ENCODE results near the gene ZFPM1. TPM values are rescaled to one million over a fixed set of nuclear protein-coding genes. Genes with fewer than 3 reads are reported as not detected.
A peak's percentile ranks its signal among the peaks of the same experiment; 100 is the strongest.

ZFPM1 gene
- total RNA-seq, 2 donors from 2014 or later, result 10.9 to 11.4 TPM

- Histone ChIP-seq H3K27me3 (no peaks in the 10 kb centered on the region), H3K27ac (no peak overlapping the region), H3K9me3 (no peaks in the 10 kb centered on the region), H3K36me3 (replicated peaks in 1 of 2; ENCODE audit: insufficient read depth in 1 of 2, low read depth in 2 of 2) (no peaks in the 10 kb centered on the region), H3K4me1 (peaks cover 10% of the 10 kb centered on the region), H3K4me3 (no peak overlapping the region)
- DNase-seq (peak in 2 of 4 donors; percentile 13 to 47), ATAC-seq (no peak)
- WGBS, 2 donors, result 55 to 81% methylated on average over 11 to 17 of the region's 65 CpGs
- intact Hi-C loops (cut with DNase I), result no loop called here
- TF ChIP-seq POLR2A (IDR thresholded peaks at IDR 0.05), result no peak
- no peak for TF ChIP-seq CTCF (IDR thresholded peaks at IDR 0.05)
Observed at GRCh38 chr16:88534638-88535190, 81.6 kb downstream of the ZFPM1 start.

GRCh38 chr16:88535191-88535856, 82.2 kb downstream of the ZFPM1 start:
- TF ChIP-seq POLR2A (IDR thresholded peaks at IDR 0.05) (no peak), CTCF (IDR thresholded peaks at IDR 0.05) (no peak)
- ATAC-seq (no peak), DNase-seq (no peak)
- intact Hi-C loops (cut with DNase I), result no loop called here
- no peak overlapping the region for H3K27ac ChIP-seq
- H3K9me3 ChIP-seq, result no peaks in the 10 kb centered on the region
- no peak overlapping the region for H3K4me3 ChIP-seq
- no peaks in the 10 kb centered on the region for H3K36me3 ChIP-seq (replicated peaks in 1 of 2; ENCODE audit: insufficient read depth in 1 of 2, low read depth in 2 of 2)
- no peaks in the 10 kb centered on the region for H3K27me3 ChIP-seq
- H3K4me1 ChIP-seq, result peaks cover 10% of the 10 kb centered on the region
- 87 to 91% methylated on average over 18 to 21 of the region's 22 CpGs for WGBS, 2 donors

- intact Hi-C loops (cut with DNase I), result no loop called here
- Histone ChIP-seq H3K9me3 (no peaks in the 10 kb centered on the region), H3K4me1 (peaks cover 10% of the 10 kb centered on the region), H3K27ac (no peak overlapping the region), H3K4me3 (no peak overlapping the region), H3K27me3 (no peaks in the 10 kb centered on the region), H3K36me3 (replicated peaks in 1 of 2; ENCODE audit: insufficient read depth in 1 of 2, low read depth in 2 of 2) (no peaks in the 10 kb centered on the region)
- ATAC-seq, result no peak
- WGBS, 2 donors, result 88 to 94% methylated on average over 9 of the region's 9 CpGs
- TF ChIP-seq POLR2A (IDR thresholded peaks at IDR 0.05), result no peak
- no peak for TF ChIP-seq CTCF (IDR thresholded peaks at IDR 0.05)
- no peak for DNase-seq
Observed at GRCh38 chr16:88535857-88536222, 82.8 kb downstream of the ZFPM1 start.

GRCh38 chr16:88536510-88536909, 83.4 kb downstream of the ZFPM1 start:
- no peak overlapping the region for H3K27ac ChIP-seq
- no peak for DNase-seq
- intact Hi-C loops (cut with DNase I), result no loop called here
- H3K27me3 ChIP-seq, result no peaks in the 10 kb centered on the region
- H3K36me3 ChIP-seq (replicated peaks in 1 of 2; ENCODE audit: insufficient read depth in 1 of 2, low read depth in 2 of 2), result no peaks in the 10 kb centered on the region
- TF ChIP-seq POLR2A (IDR thresholded peaks at IDR 0.05), result no peak
- no peak for TF ChIP-seq CTCF (IDR thresholded peaks at IDR 0.05)
- WGBS, 2 donors, result 91 to 96% methylated on average over 7 to 11 of the region's 11 CpGs
- no peaks in the 10 kb centered on the region for H3K9me3 ChIP-seq
- H3K4me3 ChIP-seq, result no peak overlapping the region
- ATAC-seq, result no peak
- peaks cover 10% of the 10 kb centered on the region for H3K4me1 ChIP-seq

Measured in body of pancreas (tissue), 4 donors.